Amniotic stem cell (primary cell): Measurements from ENCODE around the gene HDLBP.
A peak's percentile ranks its signal among the peaks of the same experiment; 100 is the strongest.

Experiments
- DNase-seq: peaks from one replicate; lab custom pipeline; 2025; lab: John Stamatoyannopoulos, UW

HDLBP gene

DNA sequence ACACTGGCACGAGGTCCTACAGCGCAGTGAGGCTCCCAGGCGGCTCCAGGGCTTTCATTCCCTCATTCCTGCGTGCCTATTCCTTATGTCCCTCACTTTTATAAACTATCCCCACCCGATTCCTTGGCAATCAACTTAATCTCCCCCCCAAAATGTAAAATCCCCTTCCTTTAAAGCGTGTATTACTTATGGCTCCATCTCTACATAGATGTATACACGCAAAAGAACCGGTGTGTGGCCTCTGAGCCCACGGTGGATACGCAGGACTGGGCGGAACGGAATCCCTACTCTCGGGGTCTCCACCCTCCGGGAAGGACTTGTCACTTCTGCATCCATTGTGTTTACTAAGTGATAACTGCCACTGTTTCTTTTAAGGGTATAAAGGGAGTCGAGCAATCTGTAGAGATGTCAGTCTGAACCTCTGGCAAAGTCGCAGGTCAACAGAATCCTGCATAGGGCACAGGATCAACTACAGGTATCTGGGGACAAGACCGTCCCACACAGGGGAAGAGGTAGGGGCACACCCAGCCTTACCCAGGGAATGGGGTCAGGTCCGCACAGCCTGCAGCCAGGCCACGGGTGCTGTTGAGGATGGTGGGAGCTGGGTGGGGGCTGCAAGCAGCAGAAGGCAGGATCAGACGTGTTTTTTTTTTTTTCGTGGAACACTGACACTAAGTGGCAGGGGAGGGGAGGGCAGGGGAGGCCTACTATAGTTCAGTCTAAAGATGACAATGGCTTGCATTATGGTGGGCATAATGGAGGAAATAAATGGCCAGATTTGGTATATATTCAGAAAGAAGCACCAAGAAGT lies 42.1 kb downstream of the HDLBP start:
- no peak for DNase-seq

DNA sequence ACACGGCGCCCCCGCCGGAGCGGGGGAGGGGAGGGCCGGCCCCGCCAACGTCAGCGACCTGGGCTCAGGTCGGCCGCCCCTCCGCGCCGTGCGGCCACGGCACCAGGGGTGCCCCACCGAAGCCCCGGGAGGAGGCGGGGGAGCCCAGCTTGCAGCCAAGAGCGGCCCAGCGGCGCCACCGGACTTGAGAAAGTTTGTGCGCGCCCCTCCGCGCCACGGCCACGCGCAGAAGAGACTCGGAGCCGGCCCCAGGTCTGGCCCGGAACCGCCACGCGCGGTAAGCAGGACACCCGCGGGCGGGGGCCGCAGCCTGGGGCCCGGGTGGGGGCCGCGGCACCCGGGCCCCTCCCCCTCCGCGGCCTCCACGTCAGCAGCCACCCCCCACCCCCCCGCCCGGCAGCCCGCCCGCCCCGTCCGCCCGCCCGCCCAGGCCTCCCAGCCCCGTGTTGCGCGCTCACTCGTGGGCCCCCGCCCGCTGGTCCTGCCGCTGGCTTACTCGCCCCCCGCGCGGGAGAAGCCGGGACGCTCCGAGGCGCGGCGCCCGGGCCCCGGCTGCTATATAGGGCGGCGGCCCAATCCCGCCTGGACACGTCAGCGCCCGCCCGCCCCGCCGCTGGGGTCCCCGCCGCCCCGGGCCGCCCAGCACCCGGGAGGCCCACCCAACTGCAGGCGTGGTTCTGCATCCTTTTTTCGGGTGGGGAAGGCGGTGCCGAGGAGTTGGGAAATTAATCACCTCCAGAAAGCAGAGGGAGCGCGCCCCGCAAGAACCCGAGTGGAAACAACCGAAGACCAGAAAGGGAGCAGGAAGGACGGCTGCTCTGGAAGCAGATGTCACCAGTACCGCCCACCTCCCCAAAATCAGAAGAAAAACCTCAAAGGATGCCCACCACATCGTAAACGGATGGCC lies 42.9 kb downstream of the HDLBP start:
- peak; percentile 43 for DNase-seq

DNA sequence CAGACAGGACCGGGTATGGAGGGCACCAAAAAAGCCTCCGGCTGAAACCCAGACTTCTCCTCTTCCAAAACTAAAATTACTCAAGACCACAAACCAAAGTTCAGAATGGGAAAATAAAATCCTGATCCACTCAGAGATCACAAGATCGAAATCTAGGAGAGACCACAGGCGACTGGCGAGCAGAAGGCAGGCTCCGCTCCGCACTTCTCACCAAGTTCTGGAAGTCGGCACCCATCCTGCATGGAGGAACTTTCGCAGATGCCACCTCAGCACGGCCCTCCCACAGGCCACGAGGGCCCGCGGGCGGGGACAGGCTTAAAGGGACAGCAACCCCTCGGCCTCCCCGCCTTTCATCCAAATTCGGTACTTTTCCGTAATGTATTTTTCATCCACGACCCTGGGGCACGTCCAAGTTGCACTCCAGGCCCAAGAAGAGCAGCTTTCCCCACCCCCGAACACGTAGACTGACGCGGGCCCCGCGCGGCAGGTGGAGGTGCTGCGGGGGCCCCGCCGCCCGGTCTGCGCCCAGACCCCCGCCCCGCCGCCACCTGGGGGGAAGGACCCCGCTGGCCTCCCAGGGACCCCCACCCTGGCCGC lies 43.7 kb downstream of the HDLBP start:
- DNase-seq = peak; percentile 78

DNA sequence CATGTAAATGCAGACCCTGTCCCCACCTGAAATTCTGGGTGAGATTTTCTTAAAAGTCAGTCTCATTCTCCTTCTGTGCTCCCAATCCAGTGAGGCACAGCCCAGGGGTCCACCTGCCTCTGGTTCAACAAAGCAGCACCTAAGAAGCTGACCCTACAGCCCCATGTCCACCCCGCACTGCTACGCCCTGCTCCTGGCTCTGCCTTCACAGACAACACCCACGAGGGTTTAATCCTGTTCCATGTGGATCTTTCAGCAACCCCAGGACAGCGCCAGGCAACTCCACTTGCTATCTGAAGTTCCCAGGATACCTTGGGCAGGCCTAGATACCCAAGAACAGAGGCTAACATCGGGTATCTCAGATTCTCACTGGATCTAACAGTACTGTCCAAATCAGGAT lies 44.9 kb downstream of the HDLBP start:
- DNase-seq = no peak

DNA sequence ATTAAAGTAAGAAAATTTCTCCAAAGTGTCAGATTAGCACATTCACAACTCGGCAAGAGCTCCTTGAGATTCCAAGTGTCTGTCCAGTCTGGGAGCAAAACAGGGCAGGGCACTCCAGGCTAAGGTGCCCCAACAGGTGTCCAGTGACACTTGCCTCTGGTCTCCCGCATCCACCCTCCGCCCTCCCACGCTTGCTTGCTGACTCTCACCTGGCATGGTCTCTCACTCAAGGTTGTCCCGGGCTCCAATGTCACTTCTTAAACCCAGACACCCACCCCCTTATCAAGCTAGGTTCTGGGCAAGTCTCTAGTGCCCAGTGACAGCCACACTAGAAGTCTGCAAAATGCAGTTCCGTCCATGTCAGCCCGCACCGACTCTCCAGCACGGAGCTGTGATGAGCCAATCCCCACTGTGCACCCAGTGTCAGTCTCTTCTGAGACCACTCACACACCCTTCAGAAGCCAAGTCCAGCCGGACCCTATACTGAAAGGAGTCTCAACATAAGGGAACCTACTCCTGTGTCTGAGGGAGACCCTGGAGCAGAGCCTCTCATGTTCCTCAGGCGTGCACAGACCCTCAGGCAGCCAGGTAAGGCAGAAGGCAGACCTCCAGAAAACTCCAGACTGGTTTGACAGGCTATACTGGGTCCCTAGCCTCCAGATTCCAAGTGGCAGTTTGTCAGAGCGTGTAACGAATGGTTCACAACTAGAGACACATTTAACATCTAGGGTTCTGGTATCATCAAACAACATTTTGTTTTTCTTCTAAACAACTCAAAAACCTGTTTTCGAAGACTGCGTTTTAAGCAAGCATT lies 45.6 kb downstream of the HDLBP start:
- DNase-seq = no peak

DNA sequence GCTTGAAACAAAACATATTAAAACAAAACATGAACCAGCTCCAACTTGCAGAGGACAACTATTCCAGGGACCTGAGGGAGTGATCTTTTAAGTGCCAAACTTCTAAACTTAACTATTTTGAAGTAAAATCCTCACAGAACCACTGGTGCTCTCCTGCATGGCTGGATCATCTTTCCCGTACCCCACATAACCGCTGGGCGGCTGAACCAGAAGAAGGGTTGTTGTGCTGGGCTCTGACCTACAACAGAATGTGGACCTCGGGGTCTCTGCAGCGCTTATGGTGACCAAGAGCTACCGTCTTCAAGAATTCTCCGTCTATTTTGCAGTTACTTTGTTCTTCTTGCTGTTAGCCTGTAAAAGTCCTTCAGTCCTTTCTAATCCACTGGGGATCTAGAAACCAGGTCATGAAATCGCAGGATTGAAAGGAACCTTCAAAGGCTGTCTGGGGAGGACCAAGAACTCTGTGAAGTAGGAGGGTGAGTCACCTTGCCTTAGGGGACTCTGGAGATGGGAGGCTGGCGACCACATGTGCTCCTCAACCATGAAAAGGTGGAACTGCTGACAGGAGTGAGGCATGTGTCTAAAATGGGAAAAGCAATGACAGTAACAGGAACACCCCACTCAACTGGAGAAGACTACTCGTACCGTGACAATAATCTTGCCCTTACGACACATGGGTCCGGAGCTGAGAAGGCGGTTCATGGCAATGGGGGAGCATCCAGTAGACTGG lies 46.6 kb downstream of the HDLBP start:
- peak; percentile 73 for DNase-seq

DNA sequence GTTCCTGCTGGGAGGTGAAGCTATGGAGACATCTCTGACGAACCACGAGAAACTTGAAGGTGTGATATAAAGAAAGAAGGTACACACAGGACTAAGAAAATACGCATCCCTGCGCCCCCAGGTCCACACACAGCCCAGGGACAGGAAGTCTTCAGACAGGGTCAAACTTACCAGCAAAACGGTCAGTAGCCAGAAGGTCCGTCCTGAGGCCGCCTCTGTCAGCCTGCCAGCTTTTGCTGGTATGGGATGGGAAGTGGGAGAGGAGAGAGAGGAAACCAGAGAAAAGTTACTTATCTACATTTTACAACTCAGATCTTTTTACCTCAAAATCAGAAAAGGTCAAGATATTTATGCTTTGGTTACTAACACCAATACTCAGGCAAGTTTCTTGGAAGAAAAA lies 47.2 kb downstream of the HDLBP start:
- DNase-seq = no peak

DNA sequence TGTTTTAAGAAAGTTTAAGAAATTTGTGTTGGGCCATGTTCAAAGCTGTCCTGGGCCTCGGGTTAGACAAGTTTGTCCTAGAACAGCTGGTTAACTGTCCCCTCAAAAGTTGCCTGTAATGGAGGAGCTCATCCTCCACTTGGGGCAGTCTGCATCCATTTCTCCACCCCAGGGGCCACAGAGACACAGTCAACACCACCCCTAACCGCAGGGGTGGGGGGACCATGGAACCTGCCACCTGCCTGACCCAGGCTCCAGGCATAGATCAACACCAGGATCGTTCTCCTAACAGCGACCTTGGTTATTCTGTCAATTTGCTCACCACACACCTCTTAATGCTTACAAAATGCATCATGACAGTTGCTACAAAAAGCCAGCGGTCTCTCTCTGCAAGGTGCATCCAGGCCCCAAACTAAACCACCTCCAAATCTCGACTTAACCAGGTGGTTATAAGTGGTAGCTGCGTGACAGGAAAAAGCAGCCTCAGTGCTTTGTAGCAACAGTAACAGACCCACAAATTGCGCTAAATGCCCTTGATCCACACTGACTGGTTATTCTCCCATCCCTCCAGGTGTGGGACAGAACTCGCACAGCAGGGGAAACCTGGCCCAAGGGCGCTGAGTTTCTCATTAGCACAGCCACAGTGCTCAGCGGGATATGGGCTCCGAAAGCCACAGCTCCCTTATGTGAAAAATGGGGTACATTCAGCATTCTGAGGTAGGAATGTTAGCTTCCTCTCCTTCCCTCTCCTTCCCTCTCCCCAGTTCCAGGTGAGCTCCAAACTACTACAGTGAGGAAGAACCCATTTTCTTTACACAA lies 48.0 kb downstream of the HDLBP start:
- DNase-seq = no peak

DNA sequence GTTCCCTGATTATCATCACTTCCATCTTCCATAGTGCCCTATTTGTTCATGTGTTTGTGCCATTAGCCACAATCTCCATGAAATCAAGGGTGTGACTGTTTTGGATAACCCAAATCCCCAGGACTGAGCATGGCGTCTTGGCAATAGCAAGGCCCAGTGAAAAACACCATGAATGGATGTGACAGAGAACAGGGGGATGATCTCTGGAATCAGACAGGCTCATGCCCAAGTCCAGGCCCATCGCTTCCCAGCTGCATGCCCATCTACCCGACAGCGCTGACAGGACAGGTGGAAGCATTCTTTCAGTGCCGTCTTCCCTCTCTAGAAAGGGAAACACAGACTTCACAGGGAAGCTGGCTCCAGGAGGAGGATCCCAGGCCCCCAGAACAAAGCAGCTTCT lies 50.0 kb downstream of the HDLBP start:
- DNase-seq = no peak

DNA sequence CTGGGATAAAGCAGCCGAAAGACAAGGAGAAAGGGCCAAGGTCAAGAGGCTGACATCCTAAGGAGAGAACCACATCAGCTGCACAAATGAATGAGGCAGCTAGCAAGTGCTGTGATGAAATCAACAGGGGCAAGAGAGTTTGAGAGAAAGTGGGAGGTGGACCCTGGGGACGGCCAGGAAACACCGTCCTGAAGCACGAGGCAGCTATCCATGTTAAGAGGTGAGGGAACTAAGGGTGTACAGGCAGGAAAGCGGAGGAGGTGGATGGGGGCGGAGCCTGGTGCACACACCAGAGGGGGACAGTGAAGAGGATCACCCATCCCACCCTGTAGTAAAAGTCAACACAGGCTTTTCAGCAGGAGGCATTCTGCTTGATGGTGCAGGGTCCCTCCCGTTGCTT lies 52.4 kb downstream of the HDLBP start:
- no peak for DNase-seq

DNA sequence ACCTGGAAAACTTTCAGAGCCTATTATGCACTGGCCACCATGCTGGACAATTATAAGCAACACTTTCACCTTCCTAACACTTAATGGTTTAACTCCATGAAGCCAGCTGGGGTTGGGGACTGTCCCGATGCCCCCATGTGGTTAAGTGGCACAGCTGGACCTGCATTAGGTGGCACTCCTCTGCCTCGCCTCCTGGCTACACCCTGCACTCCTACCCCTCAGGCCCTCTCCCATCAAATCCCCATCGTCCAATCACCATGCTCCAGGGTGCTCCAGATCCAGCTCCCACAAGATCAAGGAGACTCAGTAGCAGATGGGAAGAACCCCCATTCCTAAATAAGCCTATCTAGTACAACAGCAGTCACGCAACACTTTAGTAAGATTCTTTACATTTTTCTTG lies 53.8 kb downstream of the HDLBP start:
- no peak for DNase-seq

DNA sequence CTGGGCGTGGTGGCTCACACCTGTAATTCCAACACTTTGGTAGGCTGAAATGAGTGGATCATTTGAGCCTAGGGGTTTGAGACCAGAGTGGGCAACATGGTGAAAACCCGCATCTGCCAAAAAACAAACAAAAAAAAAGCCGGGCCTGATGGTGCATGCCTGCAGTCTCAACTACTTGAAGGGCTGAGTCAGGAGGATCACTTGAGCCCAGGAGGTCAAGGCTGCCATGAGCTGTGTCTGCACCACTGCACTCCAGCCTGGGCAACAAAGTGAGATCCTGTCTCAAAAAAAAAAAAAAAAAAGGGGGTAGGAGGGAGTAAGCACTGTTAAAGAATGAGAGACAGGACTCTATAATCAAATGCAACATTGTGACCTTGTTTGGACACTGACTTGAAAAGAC lies 54.6 kb downstream of the HDLBP start:
- no peak for DNase-seq

DNA sequence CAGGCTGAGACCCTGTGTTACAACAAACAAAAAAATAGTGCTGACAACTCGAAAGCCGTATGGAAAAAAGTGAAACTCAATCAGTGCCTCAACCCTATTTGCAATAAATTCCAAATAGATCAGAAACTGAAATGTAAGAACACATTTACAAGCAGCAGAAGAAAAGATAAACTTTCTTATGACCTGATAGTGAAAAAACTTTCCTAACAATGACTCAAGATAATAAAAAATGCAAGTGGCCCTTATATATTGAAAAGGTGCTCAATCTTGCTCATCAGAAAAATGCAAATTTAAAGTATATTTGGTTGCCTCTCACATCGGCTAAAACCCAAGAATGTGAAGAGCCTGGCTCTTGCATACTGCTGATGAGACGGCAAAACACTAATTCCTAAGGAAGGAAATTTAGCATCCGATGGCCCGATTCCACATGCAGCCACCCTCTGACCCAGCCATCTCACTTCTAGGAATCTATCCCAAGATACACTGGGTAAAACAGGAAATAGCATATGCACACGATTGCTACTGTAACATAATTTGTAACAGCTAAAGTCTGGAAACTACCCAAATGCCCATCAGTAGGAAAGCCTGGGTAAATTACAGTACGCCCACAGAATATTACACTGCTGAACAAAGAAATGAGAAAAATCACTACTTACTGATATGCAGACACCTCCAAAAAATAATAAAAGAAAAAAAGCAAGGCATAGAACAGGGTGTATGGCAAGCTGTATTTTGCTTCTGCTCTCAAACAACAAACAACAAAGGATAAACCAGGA lies 56.8 kb downstream of the HDLBP start:
- DNase-seq = no peak

DNA sequence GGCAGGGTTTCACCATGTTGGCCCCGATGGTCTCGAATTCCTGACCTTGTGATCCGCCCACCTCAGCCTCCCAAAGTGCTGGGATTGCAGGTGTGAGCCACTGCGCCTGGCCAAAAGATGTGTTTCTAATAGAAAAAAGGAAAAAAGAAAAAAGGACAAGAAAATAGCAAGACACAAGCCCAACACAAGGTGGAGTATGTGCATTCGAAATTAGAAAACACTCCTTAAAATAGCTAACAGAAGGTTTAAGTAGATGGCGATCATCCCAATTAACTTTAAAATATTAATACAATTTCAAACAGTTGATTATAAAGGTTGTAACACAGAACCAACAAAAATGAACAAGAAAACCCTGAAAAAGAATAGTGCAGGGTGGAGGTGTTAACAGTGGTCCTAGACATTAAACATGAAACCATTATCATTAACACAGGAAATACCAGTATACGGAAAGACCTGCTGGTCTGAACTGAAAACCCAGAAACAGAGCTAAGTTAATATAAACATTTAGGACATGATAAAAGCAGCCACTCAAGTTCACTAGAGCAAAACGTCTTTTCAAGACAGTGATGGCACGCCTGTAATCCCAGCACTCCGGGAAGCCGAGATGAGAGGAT lies 57.9 kb downstream of the HDLBP start:
- no peak for DNase-seq

DNA sequence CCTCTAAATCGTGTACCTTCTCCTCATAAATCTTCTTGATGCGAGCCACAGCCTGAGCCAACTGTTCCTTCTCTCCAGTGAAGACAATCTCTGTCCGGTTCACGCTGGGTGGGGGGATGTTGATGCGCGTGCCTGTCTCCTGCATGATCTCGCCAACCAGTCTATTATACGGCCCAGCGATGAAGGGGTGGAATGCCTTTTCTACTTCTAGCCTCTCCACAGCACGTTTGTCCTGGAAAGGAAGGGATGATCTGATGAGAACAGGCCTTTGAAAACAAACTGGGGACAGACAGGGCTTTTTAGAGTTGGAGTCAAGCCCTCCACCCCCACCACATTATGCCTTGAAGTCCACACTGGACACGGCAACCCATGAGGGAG lies 59.3 kb downstream of the HDLBP start:
- no peak for DNase-seq

DNA sequence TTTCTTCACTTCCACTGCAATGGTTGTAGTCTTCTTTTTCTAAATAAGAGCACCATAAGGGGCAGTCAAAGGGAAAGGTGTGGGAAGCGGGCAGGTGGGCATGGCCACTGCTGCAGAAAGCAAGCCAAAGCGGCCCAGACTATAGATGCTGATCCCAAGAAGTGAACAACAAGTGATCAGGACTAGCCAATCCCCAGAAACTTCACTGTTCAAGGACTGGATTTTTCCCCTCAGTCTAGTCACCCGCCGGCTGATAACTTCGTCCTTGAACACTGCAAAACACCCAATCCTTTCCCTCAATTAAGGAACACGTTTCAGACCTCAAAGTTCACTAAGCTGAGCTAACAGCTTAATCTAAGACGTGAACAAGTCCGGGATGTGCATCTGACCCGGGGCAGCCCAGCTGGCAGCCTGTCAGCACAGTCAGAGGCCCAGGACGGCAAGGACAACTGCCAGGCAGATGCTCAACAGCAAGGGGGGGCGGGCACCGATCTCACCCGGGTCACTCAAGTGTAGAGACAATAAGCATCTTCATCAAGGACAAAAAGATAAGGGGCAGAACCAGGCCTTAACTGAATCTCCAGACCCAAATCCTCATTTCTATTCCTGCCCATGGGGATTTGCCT lies 59.8 kb downstream of the HDLBP start:
- DNase-seq = no peak

DNA sequence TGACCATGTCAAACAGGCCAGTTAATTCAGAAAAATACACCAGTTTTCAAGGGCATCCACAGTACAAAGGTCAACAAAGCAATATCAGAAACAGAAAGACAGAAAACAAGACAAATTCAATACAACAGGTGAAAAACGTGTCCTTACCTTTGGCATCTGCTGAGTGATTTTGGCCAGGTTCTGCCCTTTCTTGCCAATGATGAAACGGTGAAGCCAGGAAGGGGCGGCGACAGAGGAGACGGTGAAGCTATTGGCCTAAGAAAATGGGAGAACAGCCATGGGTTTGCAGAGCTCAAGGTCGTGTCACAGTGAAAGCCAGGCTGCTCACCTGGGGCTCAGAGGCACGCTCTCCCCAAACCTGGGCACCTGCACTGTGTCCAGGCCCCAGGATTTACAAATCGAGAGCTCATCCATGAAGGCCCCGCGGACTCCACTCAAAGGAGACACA lies 60.5 kb downstream of the HDLBP start:
- no peak for DNase-seq

DNA sequence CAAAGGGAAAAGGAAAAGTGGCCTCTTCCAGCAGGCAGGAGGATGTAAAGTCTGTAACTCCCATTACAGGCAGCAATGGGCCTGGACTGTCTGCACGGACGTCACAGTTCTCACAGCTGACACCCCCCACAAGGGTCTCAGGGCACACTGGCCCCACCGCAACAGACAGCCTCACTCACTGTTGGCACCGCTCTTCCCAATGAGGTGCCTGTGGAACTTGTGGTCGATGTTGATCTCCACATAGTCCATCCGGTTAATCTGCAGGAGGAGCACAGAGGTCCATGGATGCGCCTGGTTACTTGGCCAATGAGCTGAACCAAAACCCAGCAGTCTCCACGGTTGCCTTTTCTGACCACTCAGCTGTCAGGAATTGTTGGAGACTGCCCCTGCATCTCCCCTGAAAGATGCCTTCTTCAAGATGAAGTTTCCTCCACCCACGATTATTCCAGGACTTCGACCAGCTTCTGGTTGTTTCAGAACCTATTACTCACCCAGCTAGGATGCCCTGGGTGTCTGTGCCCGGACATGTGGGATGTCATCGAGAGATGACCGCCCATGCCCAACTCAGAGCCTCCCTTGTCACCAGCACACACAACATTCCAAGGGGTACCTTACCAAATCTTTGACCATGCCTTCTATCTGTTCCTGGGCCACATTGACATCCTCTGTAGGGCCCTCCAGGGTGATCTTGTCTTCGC lies 62.5 kb downstream of the HDLBP start:
- no peak for DNase-seq
